Cardiac fibroblast (primary cell): ENCODE data around the gene KLRC3.
"Not testable (repeated sequence)": the region's sequence is repeated elsewhere in the genome, so short reads cannot be mapped to it uniquely, and the experiment has no call there.

Experiments used
- DNase-seq, 2 donors: peaks; one replicate each; pipeline versions ENCODE4 v3.0.0 to v3.0.0-alpha.2; 2010; ENCODE audit warnings: low read depth in 2 of 2
- H3K4me3 ChIP-seq, 2 donors: replicated peaks in 1 of 2; 1 replicate in 1 of 2; 2 replicates in 1 of 2; pipeline ENCODE4 v1.5.1; 2011; ENCODE audit warnings: low read depth in 2 of 2, low read length in 2 of 2, mild to moderate bottlenecking in 2 of 2, moderate library complexity in 1 of 2
- TF ChIP-seq, protein P1 (sequence below): IDR thresholded peaks from one replicate; pipeline ENCODE4 v1.5.1; 2011; ENCODE audit warnings: low read depth, mild to moderate bottlenecking, low read length, inconsistent platforms

Gene KLRC3

DNA sequence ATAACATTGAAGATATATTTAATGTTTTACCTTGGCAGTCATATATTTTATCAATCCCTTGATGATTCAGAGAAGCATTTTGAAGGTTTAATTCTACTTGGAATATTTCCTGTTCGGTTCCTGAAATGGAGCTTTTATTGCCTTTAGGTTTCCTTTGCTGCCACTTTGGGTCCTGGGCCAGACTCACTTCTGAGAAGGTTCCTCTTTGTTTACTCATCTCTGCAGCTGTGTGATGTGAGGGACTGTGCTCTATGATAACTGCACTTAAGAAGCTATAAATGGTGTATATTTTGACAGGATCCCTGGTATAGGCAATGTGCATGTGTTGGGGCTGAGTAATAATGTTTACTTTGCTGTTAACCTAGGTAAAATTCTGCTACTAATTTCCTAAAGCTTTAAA, at the start of gene KLRC3:
Gene KLRC3, minus strand, starts transcription at position 262 of the 400 bp plus-strand sequence. Its CDS starts 45 bp downstream, at position 217.
- H3K4me3 ChIP-seq, result not testable (repeated sequence)
- DNase-seq, result peak in 1 of 2 donors; percentile 47

DNA sequence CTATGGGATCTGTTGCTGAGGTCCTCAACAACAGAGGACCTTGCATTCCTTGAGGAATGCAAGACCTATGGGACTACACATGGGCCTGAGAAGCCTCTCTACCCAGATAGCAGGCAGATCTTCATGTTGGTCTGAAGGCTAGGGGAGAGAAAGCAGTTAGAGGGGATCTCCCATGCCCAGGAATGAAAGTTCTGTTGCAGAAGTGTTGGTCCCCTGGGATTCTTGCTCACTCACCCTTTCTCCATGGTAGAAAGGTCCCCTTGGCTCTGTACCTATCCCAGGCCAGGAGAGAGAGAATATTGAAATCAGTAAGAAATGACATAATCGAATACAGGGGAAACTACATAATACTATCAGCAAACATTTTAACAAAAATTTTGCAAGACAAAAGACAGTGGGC, 49.3 kb upstream of the KLRC3 start:
- no peak for DNase-seq
- H3K4me3 ChIP-seq, result no peak overlapping the region
- TF ChIP-seq, protein P1, sequence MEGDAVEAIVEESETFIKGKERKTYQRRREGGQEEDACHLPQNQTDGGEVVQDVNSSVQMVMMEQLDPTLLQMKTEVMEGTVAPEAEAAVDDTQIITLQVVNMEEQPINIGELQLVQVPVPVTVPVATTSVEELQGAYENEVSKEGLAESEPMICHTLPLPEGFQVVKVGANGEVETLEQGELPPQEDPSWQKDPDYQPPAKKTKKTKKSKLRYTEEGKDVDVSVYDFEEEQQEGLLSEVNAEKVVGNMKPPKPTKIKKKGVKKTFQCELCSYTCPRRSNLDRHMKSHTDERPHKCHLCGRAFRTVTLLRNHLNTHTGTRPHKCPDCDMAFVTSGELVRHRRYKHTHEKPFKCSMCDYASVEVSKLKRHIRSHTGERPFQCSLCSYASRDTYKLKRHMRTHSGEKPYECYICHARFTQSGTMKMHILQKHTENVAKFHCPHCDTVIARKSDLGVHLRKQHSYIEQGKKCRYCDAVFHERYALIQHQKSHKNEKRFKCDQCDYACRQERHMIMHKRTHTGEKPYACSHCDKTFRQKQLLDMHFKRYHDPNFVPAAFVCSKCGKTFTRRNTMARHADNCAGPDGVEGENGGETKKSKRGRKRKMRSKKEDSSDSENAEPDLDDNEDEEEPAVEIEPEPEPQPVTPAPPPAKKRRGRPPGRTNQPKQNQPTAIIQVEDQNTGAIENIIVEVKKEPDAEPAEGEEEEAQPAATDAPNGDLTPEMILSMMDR, result no peak

DNA sequence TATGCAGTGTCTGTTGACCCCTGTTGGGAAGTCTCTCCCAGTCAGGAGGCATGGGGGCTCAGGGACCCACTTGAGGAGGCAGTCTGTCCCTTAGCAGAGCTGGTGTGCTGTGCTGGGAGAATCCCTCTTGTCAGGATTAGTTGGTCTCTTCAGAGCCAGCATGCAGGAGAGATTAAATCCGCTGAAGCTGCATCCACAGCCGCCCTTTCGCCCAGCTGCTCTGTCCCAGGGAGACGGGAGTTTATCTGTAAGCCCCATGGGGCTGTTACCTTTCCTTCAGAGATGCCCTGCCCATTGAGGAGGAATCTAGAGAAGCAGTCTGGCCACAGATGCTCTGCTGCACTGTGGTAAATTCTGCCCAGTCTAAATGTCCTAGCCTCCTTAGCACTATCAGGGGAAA, 45.9 kb upstream of the KLRC3 start:
- DNase-seq, result no peak

DNA sequence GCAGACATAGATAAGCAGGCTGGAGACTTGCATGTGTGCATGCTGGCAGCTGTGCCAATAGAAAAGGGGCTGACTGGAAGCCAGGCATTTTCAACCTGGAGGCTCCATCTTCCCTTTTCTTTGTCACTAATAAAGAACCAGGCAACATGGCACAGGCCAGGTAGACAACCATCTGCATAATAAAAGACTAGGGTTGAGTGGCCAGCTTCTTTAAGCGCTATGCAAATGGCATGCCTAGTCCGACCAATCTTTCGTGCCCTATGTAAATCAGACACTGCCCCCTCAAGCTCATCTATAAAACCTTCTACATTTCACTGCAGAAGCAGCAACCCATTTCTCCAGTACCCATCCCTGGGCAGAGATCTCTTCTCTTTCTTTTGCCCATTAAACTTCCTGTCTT, 37.4 kb upstream of the KLRC3 start:
- DNase-seq, result no peak
- H3K4me3 ChIP-seq, result no peak overlapping the region
- TF ChIP-seq, protein P1, result no peak

More for the DNA sequence above, 45.9 kb upstream of the KLRC3 start:
- no peak overlapping the region for H3K4me3 ChIP-seq
- TF ChIP-seq, protein P1, result no peak

DNA sequence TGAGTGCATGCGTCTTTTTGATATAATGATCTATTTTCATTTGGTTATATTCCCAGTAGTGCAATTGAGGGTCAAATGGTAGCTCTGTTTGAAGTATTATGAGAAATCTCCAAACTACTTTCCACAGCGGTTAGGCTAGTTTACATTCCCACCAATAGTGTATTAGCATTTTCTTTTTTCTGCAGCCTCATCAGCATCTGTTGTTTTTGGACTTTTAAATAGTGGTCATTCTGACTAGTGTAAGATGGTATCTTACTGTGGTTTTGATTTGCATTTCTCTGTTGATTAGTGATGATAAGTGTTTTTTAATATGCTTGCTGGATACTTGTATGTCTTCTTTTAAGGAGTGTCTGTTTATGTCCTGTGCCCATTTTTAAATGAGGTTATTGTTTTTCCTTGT, 36.5 kb upstream of the KLRC3 start:
- DNase-seq, result no peak
- TF ChIP-seq, protein P1, result no peak
- no peak overlapping the region for H3K4me3 ChIP-seq

DNA sequence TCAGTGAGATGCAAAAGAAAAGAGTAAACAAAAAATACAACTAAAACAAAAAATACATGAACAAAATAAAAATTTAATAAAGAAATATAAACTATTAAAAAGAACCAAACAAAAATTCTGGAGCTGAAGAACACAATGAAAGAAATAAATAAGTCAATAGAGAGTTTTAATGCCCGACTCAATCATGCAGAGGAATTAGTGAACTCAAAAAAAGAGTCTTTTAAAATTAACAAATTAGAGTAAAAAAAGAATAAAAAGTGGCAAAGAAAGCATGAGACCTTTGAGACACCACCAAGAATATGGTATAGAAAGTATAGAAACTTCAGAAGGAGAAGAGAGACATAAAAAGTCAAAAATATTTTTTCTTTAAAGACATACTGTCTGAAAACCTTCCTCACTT, 35.4 kb upstream of the KLRC3 start:
- TF ChIP-seq, protein P1, result no peak
- DNase-seq, result no peak
- no peak overlapping the region for H3K4me3 ChIP-seq

DNA sequence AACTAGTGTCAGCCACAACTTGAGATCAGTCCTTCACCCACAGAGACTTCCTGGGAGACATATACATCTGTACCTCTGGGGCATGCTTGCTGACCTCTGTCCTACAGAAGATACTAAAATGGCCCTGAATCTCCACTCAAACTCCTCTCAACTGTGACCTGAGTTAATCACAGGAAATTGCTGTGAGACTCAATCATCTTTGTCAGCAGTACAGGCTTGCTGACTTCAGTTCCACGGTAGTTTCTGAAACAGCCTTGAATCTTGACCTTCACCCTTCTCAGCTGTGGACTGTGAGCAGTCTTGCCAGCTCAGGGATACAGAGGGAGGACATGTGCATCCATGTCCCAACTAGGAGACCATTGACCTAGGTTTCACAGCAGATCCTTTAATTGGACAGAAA, 34.1 kb upstream of the KLRC3 start:
- TF ChIP-seq, protein P1, result no peak
- no peak overlapping the region for H3K4me3 ChIP-seq

More for the DNA sequence above, 34.1 kb upstream of the KLRC3 start:
- DNase-seq, result peak in 1 of 2 donors; percentile 13
